ENCODE results near the gene MLYCD.

MLYCD gene

GRCh38 chr16:83924686-83925085 lies 25.8 kb downstream of the MLYCD start:
- H3K4me1 Mint-ChIP-seq (ENCODE audit: low read depth in 2 of 2), result peaks cover 8 to 24% of the 10 kb centered on the region in 2 donors
- no peaks in the 10 kb centered on the region for H3K27me3 Mint-ChIP-seq
- peaks cover 6% of the 10 kb centered on the region for H3K36me3 Mint-ChIP-seq (ENCODE audit: insufficient read depth)
- ATAC-seq (replicated peaks) (no peak), DNase-seq (no peak)
- peak overlapping the region in 1 of 2 donors; percentile 13 for H3K27ac Mint-ChIP-seq
- H3K9me3 Mint-ChIP-seq, result no peaks in the 10 kb centered on the region
- no peak overlapping the region for H3K4me3 Mint-ChIP-seq

- H3K27me3 Mint-ChIP-seq, result no peaks in the 10 kb centered on the region
These were observed 26.4 kb downstream of the MLYCD start for GRCh38 chr16:83925095-83925905.

GRCh38 chr16:83925957-83926725 lies 27.2 kb downstream of the MLYCD start:
- DNase-seq, result no peak

More at GRCh38 chr16:83925095-83925905, 26.4 kb downstream of the MLYCD start:
- no peak overlapping the region for H3K4me3 Mint-ChIP-seq
- peaks cover 8 to 24% of the 10 kb centered on the region in 2 donors for H3K4me1 Mint-ChIP-seq (ENCODE audit: low read depth in 2 of 2)
- no peaks in the 10 kb centered on the region for H3K9me3 Mint-ChIP-seq
- ATAC-seq (replicated peaks) (no peak), DNase-seq (no peak)
- peaks cover 6% of the 10 kb centered on the region for H3K36me3 Mint-ChIP-seq (ENCODE audit: insufficient read depth)
- peak overlapping the region in 1 of 2 donors; percentile 13 for H3K27ac Mint-ChIP-seq

GRCh38 chr16:83926726-83927397 lies 27.9 kb downstream of the MLYCD start:
- H3K36me3 Mint-ChIP-seq (ENCODE audit: insufficient read depth), result peaks cover 6% of the 10 kb centered on the region

More at GRCh38 chr16:83925957-83926725, 27.2 kb downstream of the MLYCD start:
- H3K36me3 Mint-ChIP-seq (ENCODE audit: insufficient read depth), result peaks cover 6% of the 10 kb centered on the region
- no peaks in the 10 kb centered on the region for H3K9me3 Mint-ChIP-seq
- no peak overlapping the region for H3K4me3 Mint-ChIP-seq
- peaks cover 8 to 17% of the 10 kb centered on the region in 2 donors for H3K4me1 Mint-ChIP-seq (ENCODE audit: low read depth in 2 of 2)
- no peaks in the 10 kb centered on the region for H3K27me3 Mint-ChIP-seq
- no peak overlapping the region for H3K27ac Mint-ChIP-seq
- ATAC-seq (replicated peaks), result no peak

GRCh38 chr16:83928341-83929055 lies 29.6 kb downstream of the MLYCD start:
- DNase-seq, result no peak
- Mint-ChIP-seq H3K27me3 (no peaks in the 10 kb centered on the region), H3K4me1 (ENCODE audit: low read depth in 2 of 2) (peaks cover 8 to 12% of the 10 kb centered on the region in 2 donors), H3K36me3 (ENCODE audit: insufficient read depth) (peaks cover 6% of the 10 kb centered on the region), H3K27ac (no peak overlapping the region), H3K9me3 (no peaks in the 10 kb centered on the region), H3K4me3 (no peak overlapping the region)
- no peak for ATAC-seq (replicated peaks)

More at GRCh38 chr16:83926726-83927397, 27.9 kb downstream of the MLYCD start:
- Mint-ChIP-seq H3K4me3 (no peak overlapping the region), H3K4me1 (ENCODE audit: low read depth in 2 of 2) (peaks cover 8 to 17% of the 10 kb centered on the region in 2 donors), H3K27me3 (no peaks in the 10 kb centered on the region), H3K27ac (no peak overlapping the region), H3K9me3 (no peaks in the 10 kb centered on the region)
- peak; percentile 61 for ATAC-seq (replicated peaks)
- DNase-seq, result peak; percentile 43 to 58 (median 44)

GRCh38 chr16:83929811-83930555 lies 31.1 kb downstream of the MLYCD start:
- DNase-seq (no peak), ATAC-seq (replicated peaks) (no peak)
- Mint-ChIP-seq H3K4me3 (no peak overlapping the region), H3K9me3 (no peaks in the 10 kb centered on the region), H3K27ac (no peak overlapping the region), H3K27me3 (peaks cover 8 to 11% of the 10 kb centered on the region in 2 donors), H3K4me1 (ENCODE audit: low read depth in 2 of 2) (peaks cover 8 to 12% of the 10 kb centered on the region in 2 donors), H3K36me3 (ENCODE audit: insufficient read depth) (peaks cover 6% of the 10 kb centered on the region)

GRCh38 chr16:83930730-83931500 lies 32.0 kb downstream of the MLYCD start:
- DNase-seq, result no peak
- Mint-ChIP-seq H3K27me3 (peaks cover 12 to 17% of the 10 kb centered on the region in 2 donors), H3K9me3 (no peaks in the 10 kb centered on the region), H3K4me3 (no peak overlapping the region), H3K36me3 (ENCODE audit: insufficient read depth) (peaks cover 11% of the 10 kb centered on the region), H3K27ac (no peak overlapping the region), H3K4me1 (ENCODE audit: low read depth in 2 of 2) (peaks cover 5 to 6% of the 10 kb centered on the region in 2 donors)
- no peak for ATAC-seq (replicated peaks)

- DNase-seq (no peak), ATAC-seq (replicated peaks) (no peak)
- Mint-ChIP-seq H3K4me1 (ENCODE audit: low read depth in 2 of 2) (peaks cover 1% of the 10 kb centered on the region in 2 donors), H3K9me3 (no peaks in the 10 kb centered on the region), H3K27me3 (peaks cover 14 to 22% of the 10 kb centered on the region in 2 donors), H3K4me3 (no peak overlapping the region), H3K27ac (no peak overlapping the region), H3K36me3 (ENCODE audit: insufficient read depth) (peaks cover 9% of the 10 kb centered on the region)
These were observed 32.6 kb downstream of the MLYCD start for GRCh38 chr16:83931556-83931955.

GRCh38 chr16:83932304-83932703 lies 33.4 kb downstream of the MLYCD start:
- Mint-ChIP-seq H3K36me3 (ENCODE audit: insufficient read depth) (peaks cover 5% of the 10 kb centered on the region), H3K4me1 (ENCODE audit: low read depth in 2 of 2) (no peaks in the 10 kb centered on the region), H3K9me3 (no peaks in the 10 kb centered on the region), H3K27ac (no peak overlapping the region), H3K27me3 (peaks cover 22 to 27% of the 10 kb centered on the region in 2 donors), H3K4me3 (no peak overlapping the region)
- DNase-seq (no peak), ATAC-seq (replicated peaks) (no peak)

- no peak for DNase-seq
- Mint-ChIP-seq H3K36me3 (ENCODE audit: insufficient read depth) (peaks cover 5% of the 10 kb centered on the region), H3K27ac (no peak overlapping the region), H3K4me1 (ENCODE audit: low read depth in 2 of 2) (no peaks in the 10 kb centered on the region), H3K9me3 (no peaks in the 10 kb centered on the region), H3K4me3 (no peak overlapping the region), H3K27me3 (peaks cover 24 to 27% of the 10 kb centered on the region in 2 donors)
- no peak for ATAC-seq (replicated peaks)
These were observed 34.2 kb downstream of the MLYCD start for GRCh38 chr16:83932955-83933673.

GRCh38 chr16:83933885-83934683 lies 35.2 kb downstream of the MLYCD start:
- DNase-seq (no peak), ATAC-seq (replicated peaks) (no peak)
- no peak overlapping the region for H3K27ac Mint-ChIP-seq
- peaks cover 24 to 30% of the 10 kb centered on the region in 2 donors for H3K27me3 Mint-ChIP-seq
- H3K9me3 Mint-ChIP-seq, result no peaks in the 10 kb centered on the region
- peaks cover 5% of the 10 kb centered on the region for H3K36me3 Mint-ChIP-seq (ENCODE audit: insufficient read depth)
- H3K4me3 Mint-ChIP-seq, result no peak overlapping the region
- no peaks in the 10 kb centered on the region for H3K4me1 Mint-ChIP-seq (ENCODE audit: low read depth in 2 of 2)
